DLD1 (cell line): Measurements from ENCODE around the gene SLC8A2.
"Not testable (repeated sequence)": the region's sequence is repeated elsewhere in the genome, so short reads cannot be mapped to it uniquely, and the experiment has no call there.

Source experiments
- in situ Hi-C: cut with HindIII; loops from 2 replicates; pipeline ENCODE4 v1.10.0; 2017; ENCODE audit warnings: low sequenced_read_pairs

The SLC8A2 gene

GRCh38 chr19:47384533-47384932 lies 87.2 kb downstream of the SLC8A2 start:
- in situ Hi-C loops, result not testable (repeated sequence)

- in situ Hi-C loops, result not testable (repeated sequence)
Observed at GRCh38 chr19:47383890-47384289, 87.8 kb downstream of the SLC8A2 start.

GRCh38 chr19:47381653-47382279 lies 89.9 kb downstream of the SLC8A2 start:
- in situ Hi-C loops, result no loop called here

GRCh38 chr19:47381121-47381520 lies 90.6 kb downstream of the SLC8A2 start:
- in situ Hi-C loops, result no loop called here

GRCh38 chr19:47380559-47380958 lies 91.1 kb downstream of the SLC8A2 start:
- in situ Hi-C loops, result no loop called here

- in situ Hi-C loops, result no loop called here
Observed at GRCh38 chr19:47379381-47379938, 92.2 kb downstream of the SLC8A2 start.

- in situ Hi-C loops, result no loop called here
Observed at GRCh38 chr19:47378246-47378645, 93.4 kb downstream of the SLC8A2 start.
